Measurements from ENCODE around the gene CAB39. TPM values are rescaled to one million over a fixed set of nuclear protein-coding genes. Genes with fewer than 3 reads are reported as not detected.

The CAB39 gene
- total and polyA plus RNA-seq, 2 of the 8 experiments (the other 6 are each of a cell fraction or from before 2014, with no cell fraction given), result 16.4 to 50.5 TPM

DNA sequence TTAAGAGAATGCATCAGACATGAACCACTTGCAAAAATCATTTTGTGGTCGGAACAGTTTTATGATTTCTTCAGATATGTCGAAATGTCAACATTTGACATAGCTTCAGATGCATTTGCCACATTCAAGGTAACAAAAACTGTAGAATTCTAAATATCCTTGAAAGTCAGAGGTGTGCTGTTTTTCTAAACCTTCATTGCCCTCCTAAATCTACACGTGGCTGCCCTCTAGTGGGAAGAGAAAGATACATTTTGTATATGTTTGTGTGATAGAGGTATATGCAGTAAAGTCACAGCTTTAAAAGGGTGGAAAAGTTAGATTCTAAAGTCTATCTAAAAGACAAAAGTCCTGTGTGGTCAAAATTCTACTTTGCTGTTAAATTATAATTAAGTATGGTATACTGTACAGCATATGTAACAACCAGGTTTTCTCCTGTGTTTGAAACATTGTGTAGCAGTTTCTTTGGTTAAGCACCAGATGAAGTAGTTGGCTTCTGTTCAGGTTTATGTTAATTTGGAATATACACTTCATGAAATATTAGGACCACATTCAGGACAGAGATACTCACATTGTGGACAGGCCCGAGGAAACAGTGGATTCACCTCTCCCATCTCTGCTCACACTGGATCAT, 86.2 kb downstream of the CAB39 start (continued):
- TF ChIP-seq, protein P1, sequence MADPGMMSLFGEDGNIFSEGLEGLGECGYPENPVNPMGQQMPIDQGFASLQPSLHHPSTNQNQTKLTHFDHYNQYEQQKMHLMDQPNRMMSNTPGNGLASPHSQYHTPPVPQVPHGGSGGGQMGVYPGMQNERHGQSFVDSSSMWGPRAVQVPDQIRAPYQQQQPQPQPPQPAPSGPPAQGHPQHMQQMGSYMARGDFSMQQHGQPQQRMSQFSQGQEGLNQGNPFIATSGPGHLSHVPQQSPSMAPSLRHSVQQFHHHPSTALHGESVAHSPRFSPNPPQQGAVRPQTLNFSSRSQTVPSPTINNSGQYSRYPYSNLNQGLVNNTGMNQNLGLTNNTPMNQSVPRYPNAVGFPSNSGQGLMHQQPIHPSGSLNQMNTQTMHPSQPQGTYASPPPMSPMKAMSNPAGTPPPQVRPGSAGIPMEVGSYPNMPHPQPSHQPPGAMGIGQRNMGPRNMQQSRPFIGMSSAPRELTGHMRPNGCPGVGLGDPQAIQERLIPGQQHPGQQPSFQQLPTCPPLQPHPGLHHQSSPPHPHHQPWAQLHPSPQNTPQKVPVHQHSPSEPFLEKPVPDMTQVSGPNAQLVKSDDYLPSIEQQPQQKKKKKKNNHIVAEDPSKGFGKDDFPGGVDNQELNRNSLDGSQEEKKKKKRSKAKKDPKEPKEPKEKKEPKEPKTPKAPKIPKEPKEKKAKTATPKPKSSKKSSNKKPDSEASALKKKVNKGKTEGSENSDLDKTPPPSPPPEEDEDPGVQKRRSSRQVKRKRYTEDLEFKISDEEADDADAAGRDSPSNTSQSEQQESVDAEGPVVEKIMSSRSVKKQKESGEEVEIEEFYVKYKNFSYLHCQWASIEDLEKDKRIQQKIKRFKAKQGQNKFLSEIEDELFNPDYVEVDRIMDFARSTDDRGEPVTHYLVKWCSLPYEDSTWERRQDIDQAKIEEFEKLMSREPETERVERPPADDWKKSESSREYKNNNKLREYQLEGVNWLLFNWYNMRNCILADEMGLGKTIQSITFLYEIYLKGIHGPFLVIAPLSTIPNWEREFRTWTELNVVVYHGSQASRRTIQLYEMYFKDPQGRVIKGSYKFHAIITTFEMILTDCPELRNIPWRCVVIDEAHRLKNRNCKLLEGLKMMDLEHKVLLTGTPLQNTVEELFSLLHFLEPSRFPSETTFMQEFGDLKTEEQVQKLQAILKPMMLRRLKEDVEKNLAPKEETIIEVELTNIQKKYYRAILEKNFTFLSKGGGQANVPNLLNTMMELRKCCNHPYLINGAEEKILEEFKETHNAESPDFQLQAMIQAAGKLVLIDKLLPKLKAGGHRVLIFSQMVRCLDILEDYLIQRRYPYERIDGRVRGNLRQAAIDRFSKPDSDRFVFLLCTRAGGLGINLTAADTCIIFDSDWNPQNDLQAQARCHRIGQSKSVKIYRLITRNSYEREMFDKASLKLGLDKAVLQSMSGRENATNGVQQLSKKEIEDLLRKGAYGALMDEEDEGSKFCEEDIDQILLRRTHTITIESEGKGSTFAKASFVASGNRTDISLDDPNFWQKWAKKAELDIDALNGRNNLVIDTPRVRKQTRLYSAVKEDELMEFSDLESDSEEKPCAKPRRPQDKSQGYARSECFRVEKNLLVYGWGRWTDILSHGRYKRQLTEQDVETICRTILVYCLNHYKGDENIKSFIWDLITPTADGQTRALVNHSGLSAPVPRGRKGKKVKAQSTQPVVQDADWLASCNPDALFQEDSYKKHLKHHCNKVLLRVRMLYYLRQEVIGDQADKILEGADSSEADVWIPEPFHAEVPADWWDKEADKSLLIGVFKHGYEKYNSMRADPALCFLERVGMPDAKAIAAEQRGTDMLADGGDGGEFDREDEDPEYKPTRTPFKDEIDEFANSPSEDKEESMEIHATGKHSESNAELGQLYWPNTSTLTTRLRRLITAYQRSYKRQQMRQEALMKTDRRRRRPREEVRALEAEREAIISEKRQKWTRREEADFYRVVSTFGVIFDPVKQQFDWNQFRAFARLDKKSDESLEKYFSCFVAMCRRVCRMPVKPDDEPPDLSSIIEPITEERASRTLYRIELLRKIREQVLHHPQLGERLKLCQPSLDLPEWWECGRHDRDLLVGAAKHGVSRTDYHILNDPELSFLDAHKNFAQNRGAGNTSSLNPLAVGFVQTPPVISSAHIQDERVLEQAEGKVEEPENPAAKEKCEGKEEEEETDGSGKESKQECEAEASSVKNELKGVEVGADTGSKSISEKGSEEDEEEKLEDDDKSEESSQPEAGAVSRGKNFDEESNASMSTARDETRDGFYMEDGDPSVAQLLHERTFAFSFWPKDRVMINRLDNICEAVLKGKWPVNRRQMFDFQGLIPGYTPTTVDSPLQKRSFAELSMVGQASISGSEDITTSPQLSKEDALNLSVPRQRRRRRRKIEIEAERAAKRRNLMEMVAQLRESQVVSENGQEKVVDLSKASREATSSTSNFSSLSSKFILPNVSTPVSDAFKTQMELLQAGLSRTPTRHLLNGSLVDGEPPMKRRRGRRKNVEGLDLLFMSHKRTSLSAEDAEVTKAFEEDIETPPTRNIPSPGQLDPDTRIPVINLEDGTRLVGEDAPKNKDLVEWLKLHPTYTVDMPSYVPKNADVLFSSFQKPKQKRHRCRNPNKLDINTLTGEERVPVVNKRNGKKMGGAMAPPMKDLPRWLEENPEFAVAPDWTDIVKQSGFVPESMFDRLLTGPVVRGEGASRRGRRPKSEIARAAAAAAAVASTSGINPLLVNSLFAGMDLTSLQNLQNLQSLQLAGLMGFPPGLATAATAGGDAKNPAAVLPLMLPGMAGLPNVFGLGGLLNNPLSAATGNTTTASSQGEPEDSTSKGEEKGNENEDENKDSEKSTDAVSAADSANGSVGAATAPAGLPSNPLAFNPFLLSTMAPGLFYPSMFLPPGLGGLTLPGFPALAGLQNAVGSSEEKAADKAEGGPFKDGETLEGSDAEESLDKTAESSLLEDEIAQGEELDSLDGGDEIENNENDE (IDR thresholded peaks at IDR 0.05; ENCODE audit: insufficient replicate concordance, low read length), result no peak
- TF ChIP-seq RAD21 (IDR thresholded peaks at IDR 0.05 in 1 of 2, conservative IDR thresholded peaks at IDR 0.05 in 1 of 2; ENCODE audit: low read depth in 2 of 2, low read length in 2 of 2) (peak; percentile 81 to 84), RXRA (IDR thresholded peaks at IDR 0.05; ENCODE audit: insufficient read depth, low read depth, low read length) (no peak)

All from H1 (cell line).